ENCODE data around the gene ALPL. TPM values are rescaled to one million over a fixed set of nuclear protein-coding genes. Genes with fewer than 3 reads are reported as not detected.

ALPL gene
- total RNA-seq, 1 experiment from 2014 or later, result 84.8 TPM

- H3K18ac ChIP-seq (ENCODE audit: insufficient read length, low read depth, low read length), result no peak overlapping the region
- H4K20me1 ChIP-seq (ENCODE audit: control insufficient read depth, insufficient read depth, insufficient read length), result no peaks in the 10 kb centered on the region
- no peak overlapping the region for H2BK12ac ChIP-seq (ENCODE audit: insufficient read length, low read depth, low read length)
- H3K4me1 Mint-ChIP-seq, result peaks cover 14 to 28% of the 10 kb centered on the region in 2 experiments
- H2AFZ ChIP-seq (ENCODE audit: low read length), result no peak overlapping the region
- H3K9me3 Mint-ChIP-seq, result no peaks in the 10 kb centered on the region
- no CpG with 5 or more reads among the region's 10 CpGs for WGBS (ENCODE audit: extremely low coverage, insufficient read length, low lambda C conversion rate)
- H3K9me3 ChIP-seq (ENCODE audit: control insufficient read depth, low read depth, low read length), result no peaks in the 10 kb centered on the region
- no peak overlapping the region for H3K23ac ChIP-seq (ENCODE audit: insufficient read length, low read depth, low read length)
- peaks cover 10% of the 10 kb centered on the region for H3K27me3 Mint-ChIP-seq (ENCODE audit: low read depth)
- no peak overlapping the region for H2BK5ac ChIP-seq (ENCODE audit: insufficient read length, low read length)
- H3K14ac ChIP-seq (ENCODE audit: insufficient read depth, low read length), result no peak overlapping the region
- H3K4me2 ChIP-seq (ENCODE audit: insufficient read depth, insufficient read length, low read length), result no peak overlapping the region
- TF ChIP-seq, protein P1, sequence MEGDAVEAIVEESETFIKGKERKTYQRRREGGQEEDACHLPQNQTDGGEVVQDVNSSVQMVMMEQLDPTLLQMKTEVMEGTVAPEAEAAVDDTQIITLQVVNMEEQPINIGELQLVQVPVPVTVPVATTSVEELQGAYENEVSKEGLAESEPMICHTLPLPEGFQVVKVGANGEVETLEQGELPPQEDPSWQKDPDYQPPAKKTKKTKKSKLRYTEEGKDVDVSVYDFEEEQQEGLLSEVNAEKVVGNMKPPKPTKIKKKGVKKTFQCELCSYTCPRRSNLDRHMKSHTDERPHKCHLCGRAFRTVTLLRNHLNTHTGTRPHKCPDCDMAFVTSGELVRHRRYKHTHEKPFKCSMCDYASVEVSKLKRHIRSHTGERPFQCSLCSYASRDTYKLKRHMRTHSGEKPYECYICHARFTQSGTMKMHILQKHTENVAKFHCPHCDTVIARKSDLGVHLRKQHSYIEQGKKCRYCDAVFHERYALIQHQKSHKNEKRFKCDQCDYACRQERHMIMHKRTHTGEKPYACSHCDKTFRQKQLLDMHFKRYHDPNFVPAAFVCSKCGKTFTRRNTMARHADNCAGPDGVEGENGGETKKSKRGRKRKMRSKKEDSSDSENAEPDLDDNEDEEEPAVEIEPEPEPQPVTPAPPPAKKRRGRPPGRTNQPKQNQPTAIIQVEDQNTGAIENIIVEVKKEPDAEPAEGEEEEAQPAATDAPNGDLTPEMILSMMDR (conservative IDR thresholded peaks at IDR 0.05), result no peak
- H3K23me2 ChIP-seq (ENCODE audit: insufficient read length, low read depth, low read length, poor library complexity, severe bottlenecking), result peaks cover 8% of the 10 kb centered on the region
- H2BK20ac ChIP-seq (ENCODE audit: low read depth, low read length, poor library complexity, severe bottlenecking), result no peak overlapping the region
- no peaks in the 10 kb centered on the region for H3K79me1 ChIP-seq (ENCODE audit: insufficient read depth, low read depth, low read length, poor library complexity, severe bottlenecking)
- H3K79me2 ChIP-seq (ENCODE audit: insufficient read depth, low read length), result no peaks in the 10 kb centered on the region
- H3K4me3 Mint-ChIP-seq, result peak overlapping the region; percentile 30 to 50; a peak in 4 of 5 replicates
- H4K8ac ChIP-seq (replicated peaks; ENCODE audit: insufficient read length, low read depth, low read length), result no peak overlapping the region
- no peak overlapping the region for H3K9ac ChIP-seq (ENCODE audit: extremely low read depth, insufficient read length, low read length)
- H3K36me3 Mint-ChIP-seq (ENCODE audit: insufficient read depth in 1 of 3, low read depth in 3 of 3), result no peaks in the 10 kb centered on the region
- H4K91ac ChIP-seq (ENCODE audit: insufficient read length, low read depth, low read length), result no peak overlapping the region
- H3K4ac ChIP-seq (ENCODE audit: low read depth, low read length), result no peak overlapping the region
- no peak overlapping the region for H2AK5ac ChIP-seq (ENCODE audit: insufficient read length, low read length)
- H3T11ph ChIP-seq (ENCODE audit: low read length), result no peak overlapping the region
- no peak overlapping the region for H4K5ac ChIP-seq (ENCODE audit: insufficient read length, low read depth, low read length)
- no peak overlapping the region for H3K27ac Mint-ChIP-seq
- no peak overlapping the region for H2BK120ac ChIP-seq (ENCODE audit: low read depth, low read length, poor library complexity, severe bottlenecking)
- DNase-seq, result no peak
- no peak overlapping the region for H3K56ac ChIP-seq (ENCODE audit: insufficient read length, low read depth, low read length)
- no peak overlapping the region for H3K27ac ChIP-seq (ENCODE audit: insufficient read length, low read depth, low read length)
- peaks cover 6% of the 10 kb centered on the region; the same call in 1 of the 2 replicates for H3K4me1 ChIP-seq (ENCODE audit: insufficient read depth, low read length)
- H2BK15ac ChIP-seq (ENCODE audit: low read depth, low read length), result no peak overlapping the region
- H3K27me3 ChIP-seq (ENCODE audit: insufficient read depth, low read length), result peaks cover 3% of the 10 kb centered on the region; the same call in 1 of the 2 replicates
Measured at GRCh38 chr1:21623410-21623961, 114.3 kb downstream of the ALPL start.
